ENCODE measurements around the gene CALML6.
A peak's percentile ranks its signal among the peaks of the same experiment; 100 is the strongest.

Gene CALML6

DNA sequence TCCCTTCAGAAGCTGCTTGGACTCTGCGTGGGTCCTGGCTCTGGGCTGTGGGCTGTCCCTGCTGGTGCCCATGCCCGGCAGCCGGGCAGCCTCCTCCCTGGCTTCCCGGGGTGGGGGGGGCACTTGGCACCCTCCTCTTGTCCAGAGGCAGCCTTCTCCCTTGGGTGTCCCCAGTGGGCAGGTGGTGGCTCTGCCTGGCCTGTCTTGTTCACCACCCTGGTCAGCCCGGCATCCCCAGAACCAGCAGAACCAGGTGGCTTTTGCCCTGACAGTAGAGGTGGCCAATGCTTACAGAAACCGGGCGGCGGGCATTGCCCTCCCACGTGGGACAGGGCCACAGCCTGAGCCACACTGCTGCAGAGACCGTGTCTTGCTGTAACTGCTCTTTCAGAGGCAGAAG is 50.5 kb downstream of the CALML6 start:
- no peak for DNase-seq (ENCODE audit: low spot score)

DNA sequence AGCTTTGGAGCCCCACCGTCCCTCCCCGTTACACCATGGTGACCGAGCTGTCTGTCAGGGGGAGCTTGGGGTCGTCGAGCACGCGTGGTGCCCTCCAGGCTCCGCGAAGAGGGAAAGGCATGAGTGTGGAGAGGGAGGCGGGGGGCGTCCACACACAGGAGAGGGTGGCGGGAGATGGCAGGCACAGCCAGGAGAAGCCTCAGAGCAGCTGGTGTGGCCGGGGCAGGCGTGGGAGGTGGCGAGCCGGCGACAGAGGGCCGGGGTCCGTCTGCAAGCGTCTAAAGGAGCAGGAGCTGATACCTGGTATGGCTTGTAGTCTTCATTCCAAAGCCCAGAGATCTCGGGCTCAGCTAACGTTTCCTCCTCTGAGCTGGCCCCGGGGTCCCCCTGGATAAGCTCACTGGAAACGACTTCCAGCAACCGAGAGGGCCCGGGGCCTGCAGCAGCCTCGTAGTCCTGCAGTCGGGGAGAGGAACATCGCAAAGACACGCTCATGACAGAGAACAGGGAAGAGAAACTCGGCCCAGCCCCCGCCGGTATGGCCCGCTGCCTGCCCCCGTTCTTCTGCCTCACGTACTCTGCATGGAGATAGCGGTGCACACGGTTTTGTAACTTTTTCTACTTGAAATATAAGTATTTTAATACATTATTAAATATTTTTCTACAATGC is 51.1 kb downstream of the CALML6 start:
- DNase-seq (ENCODE audit: low spot score), result peak; percentile 15
